GM12878 (cell line): Measurements from ENCODE around the gene MAN1B1. TPM values are rescaled to one million over a fixed set of nuclear protein-coding genes. Genes with fewer than 3 reads are reported as not detected.

Experiments used
- ATAC-seq: fragments of 200-7000 bp; cut with Tn5 transposase; 3 replicates; pipeline ENCODE4 v1.9.1; 2020; ENCODE audit warnings: mild to moderate bottlenecking, moderate library complexity
- BruUV-seq: library from RNA; stranded (reverse); fragments of 400-500 nt; replicated peaks from 2 replicates; lab custom pipeline; 2021; lab: Mats Ljungman, UMichigan
- CTCF ChIA-PET: fragments of 300-600 bp; sonication (Branson Sonifier 250); formaldehyde crosslinking; extraction: SDS; loops from one replicate; lab custom pipeline; 2021; ENCODE audit warnings: inconsistent platforms; lab: Yijun Ruan, JAX
- POLR2A ChIA-PET: fragments of 350-600 bp; formaldehyde crosslinking; extraction: SDS; loops from one replicate; lab custom pipeline; 2021; ENCODE audit warnings: inconsistent platforms; lab: Charles Lee
- RAD21 ChIA-PET: fragments of 300-600 bp; sonication (Branson Sonifier 250); formaldehyde crosslinking; loops from one replicate; lab custom pipeline; 2023; ENCODE audit warnings: antibody characterized with exemption; ENCODE audit not compliant: unreplicated experiment; lab: Charles Lee
- SMC1A ChIA-PET: fragments of 300-600 bp; sonication (Branson Sonifier 250); formaldehyde crosslinking; loops from one replicate; lab custom pipeline; 2023; ENCODE audit not compliant: unreplicated experiment, uncharacterized antibody; lab: Charles Lee
- DNase-seq: peaks from one replicate; pipeline ENCODE4 v3.0.0-alpha.2; 2011; ENCODE audit warnings: low read depth, low spot score
- FAIRE-seq: peaks from 3 replicates; lab custom pipeline; 2011; peaks lifted over from hg19 to GRCh38; lab: Jason Lieb, UNC
- H2AFZ ChIP-seq: 2 replicates; pipeline ENCODE4 v1.6.0; 2011; ENCODE audit warnings: low read depth, low read length, control low read depth; ENCODE audit not compliant: control insufficient read depth
- H3K27ac ChIP-seq: 2 replicates; pipeline ENCODE4 v1.5.1; 2011; ENCODE audit warnings: control low read depth; ENCODE audit not compliant: control insufficient read depth, insufficient read depth
- H3K27me3 ChIP-seq, 2 experiments: replicated peaks in 1 of 2; 2 replicates each; pipeline versions ENCODE4 v1.6.0 to v1.6.1; 2011; ENCODE audit warnings: low read length in 1 of 2; ENCODE audit not compliant: control insufficient read depth in 2 of 2, insufficient read depth in 2 of 2
- H3K36me3 ChIP-seq, 2 experiments: 2 replicates each; pipeline ENCODE4 v1.5.1; 2011; ENCODE audit warnings: low read length in 1 of 2; ENCODE audit not compliant: control insufficient read depth in 2 of 2, insufficient read depth in 2 of 2
- H3K4me1 ChIP-seq: 2 replicates; pipeline ENCODE4 v1.6.1; 2011; ENCODE audit warnings: mild to moderate bottlenecking, low read length, moderate library complexity, mixed read lengths; ENCODE audit not compliant: control insufficient read depth, insufficient read depth
- H3K4me2 ChIP-seq: 2 replicates; pipeline ENCODE4 v1.6.0; 2011; ENCODE audit warnings: control low read depth; ENCODE audit not compliant: control insufficient read depth, insufficient read depth
- H3K4me3 ChIP-seq: fragments of 200-600 bp; sonication (generic); 2 replicates; pipeline ENCODE4 v1.5.1; 2016
- H3K79me2 ChIP-seq: 2 replicates; pipeline ENCODE4 v1.6.0; 2011; ENCODE audit warnings: low read length; ENCODE audit not compliant: control insufficient read depth, insufficient read depth
- H3K9ac ChIP-seq: 2 replicates; pipeline ENCODE4 v1.8.0; 2011; ENCODE audit warnings: low read length, control low read depth, mixed read lengths; ENCODE audit not compliant: control insufficient read depth, insufficient read depth
- H3K9me3 ChIP-seq: replicated peaks from 3 replicates; pipeline ENCODE4 v1.5.1; 2011; ENCODE audit warnings: mild to moderate bottlenecking, low read length; ENCODE audit not compliant: control insufficient read depth, insufficient read depth
- H4K20me1 ChIP-seq: 2 replicates; pipeline ENCODE4 v1.6.0; 2011; ENCODE audit not compliant: control insufficient read depth, insufficient read depth
- NR2C2 ChIP-seq: IDR thresholded peaks from 2 replicates; pipeline ENCODE4 v1.6.1; 2011; ENCODE audit warnings: borderline replicate concordance, low read depth; ENCODE audit not compliant: control insufficient read depth, insufficient read length
- RAD21 ChIP-seq: IDR thresholded peaks from 2 replicates; pipeline ENCODE4 v1.6.1; 2011; ENCODE audit warnings: mild to moderate bottlenecking, low read depth, low read length, moderate library complexity; ENCODE audit not compliant: insufficient read depth
- RB1 ChIP-seq: fragments of 450-650 bp; formaldehyde crosslinking; IDR thresholded peaks from 2 replicates; pipeline ENCODE4 v1.6.1; 2017; ENCODE audit warnings: mild to moderate bottlenecking, borderline replicate concordance
- ZBTB11 ChIP-seq: fragments of 450-650 bp; formaldehyde crosslinking; IDR thresholded peaks from 2 replicates; pipeline ENCODE4 v1.5.0; 2022; ENCODE audit warnings: mild to moderate bottlenecking, missing genetic modification characterization
- WGBS: methylation state at CpG from one replicate; pipeline ENCODE4 v1.1.6; 2016; ENCODE audit warnings: low lambda C conversion rate; ENCODE audit not compliant: insufficient replicate concordance, insufficient coverage; ENCODE audit errors: missing lambda C conversion rate; 5-methylcytosine and 5-hydroxymethylcytosine counted together
- in situ Hi-C: fragments of 300-500 bp; cut with MboI; formaldehyde crosslinking; loops from 9 replicates; pipeline ENCODE4 v1.14.3; 2018; ENCODE audit warnings: mixed read lengths
- intact Hi-C: fragments of 100-400 bp; cut with micrococcal nuclease; formaldehyde crosslinking; loops from one replicate; pipeline ENCODE4 v1.14.2; 2022; ENCODE audit not compliant: unreplicated experiment
- polyA plus RNA-seq, 11 experiments: library from polyadenylated mRNA; depleted of rRNA in 4 of 11; unstranded in 6 of 11; stranded (reverse) in 5 of 11; fragments of >200 nt; fragmentation: Nextera tagmentation in 4 of 11; fragmentation: Illumina TruSeq in 1 of 11; extraction: Ambion mirVana in 4 of 11; extraction: Trizol in 1 of 11; gene quantifications; 1 replicate in 1 of 11; 2 replicates in 10 of 11; pipeline versions ENCODE4 v1.2.1 to v1.2.3, GENCODE V29; 2011 to 2016; ENCODE audit warnings: inconsistent platforms in 2 of 11, missing spikeins in 2 of 11, low read depth in 1 of 11
- total RNA-seq, 4 experiments: library from RNA; depleted of rRNA in 3 of 4; stranded (reverse); fragments of >200 nt in 3 of 4; fragmentation: Illumina TruSeq in 1 of 4; extraction: Trizol in 1 of 4; gene quantifications; 2 replicates each; pipeline versions ENCODE4 v1.2.1 to v1.2.3, GENCODE V29; 2013 to 2021

The MAN1B1 gene
- total and polyA plus RNA-seq, 10 of the 15 experiments (the other 5 are each of a cell fraction or from before 2014, with no cell fraction given) = 0.71 to 34.1 (median 22.7) TPM

- in situ Hi-C loops = no loop called here
- ChIA-PET CTCF (interaction anchor here (0.9 to 1.7 kb wide), 2 partner anchors 8 to 20 kb away, joined by 3 to 4 read pairs; no protein-coding TSS in a partner anchor), SMC1A (no interaction called here), RAD21 (no interaction called here), POLR2A (interaction anchor here (3.1 kb wide), 1 partner anchor 11 kb away, joined by 8 read pairs; no protein-coding TSS in a partner anchor)
- no TSS peak for BruUV-seq
- Histone ChIP-seq H2AFZ (no peak overlapping the region), H3K4me2 (no peak overlapping the region), H3K4me1 (no peaks in the 10 kb centered on the region), H3K27ac (no peak overlapping the region)
- WGBS = 12% methylated on average over 25 of the region's 25 CpGs
- DNase-seq = no peak
- FAIRE-seq = no peak
- peak; percentile 57 for ATAC-seq
- TF ChIP-seq RB1 (no peak), RAD21 (no peak), ZBTB11 (CRISPR knock-in tag) (no peak), NR2C2 (no peak)
- TF ChIP-seq, all 136 proteins: peak for 0
- no peak overlapping the region for H3K4me3 ChIP-seq
- no peaks in the 10 kb centered on the region for H3K79me2 ChIP-seq
- H3K9me3 ChIP-seq = no peaks in the 10 kb centered on the region; the same call in 2 of the 3 replicates
- peaks cover 10 to 14% of the 10 kb centered on the region in 2 experiments for H3K27me3 ChIP-seq
- no peaks in the 10 kb centered on the region for H4K20me1 ChIP-seq
- H3K36me3 ChIP-seq = no peaks in the 10 kb centered on the region
- H3K9ac ChIP-seq = no peak overlapping the region
- intact Hi-C loops = no loop called here
Observed at GRCh38 chr9:137138058-137138721, 51.4 kb downstream of the MAN1B1 start.
